Adrenal gland (tissue), 12 donors: Measurements from ENCODE around the gene CDH5. TPM values are rescaled to one million over a fixed set of nuclear protein-coding genes. Genes with fewer than 3 reads are reported as not detected.
"Not testable (repeated sequence)": the region's sequence is repeated elsewhere in the genome, so short reads cannot be mapped to it uniquely, and the experiment has no call there.

Source experiments
- DNase-seq, 7 donors: peaks; one replicate each; pipeline ENCODE4 v3.0.0-alpha.2; 2019 to 2020
- H3K27ac ChIP-seq, 5 donors: fragments of 200-600 bp; sonication (generic) in 4 of 5; 1 replicate in 3 of 5; 2 replicates in 2 of 5; pipeline versions ENCODE4 v1.5.1 to v1.8.0; 2016 to 2020; ENCODE audit warnings: mild to moderate bottlenecking in 1 of 5
- H3K27me3 ChIP-seq: fragments of 200-600 bp; 2 replicates; pipeline ENCODE4 v1.8.0; 2021
- H3K36me3 ChIP-seq, 2 donors: fragments of 200-600 bp; replicated peaks in 1 of 2; 1 replicate in 1 of 2; 2 replicates in 1 of 2; pipeline versions ENCODE4 v1.5.1 to v1.8.0; 2018 to 2022
- H3K4me1 ChIP-seq, 2 donors: fragments of 200-600 bp; replicated peaks in 1 of 2; 1 replicate in 1 of 2; 2 replicates in 1 of 2; pipeline versions ENCODE4 v1.5.1 to v1.8.0; 2018 to 2021
- H3K4me3 ChIP-seq, 4 donors: fragments of 200-600 bp; sonication (generic) in 3 of 4; one replicate each; pipeline ENCODE4 v1.5.1; 2016 to 2018
- H3K9me3 ChIP-seq, 3 donors: fragments of 200-600 bp; sonication (generic) in 1 of 3; replicated peaks in 1 of 3; 1 replicate in 2 of 3; 2 replicates in 1 of 3; pipeline versions ENCODE4 v1.5.1 to v1.8.0; 2016 to 2021
- CTCF ChIP-seq, 6 experiments: fragments of 450-650 bp in 4 of 6; fragments of 200-600 bp in 2 of 6; sonication (generic) in 1 of 6; IDR thresholded peaks; 1 replicate in 5 of 6; 2 replicates in 1 of 6; pipeline versions ENCODE4 v1.5.1 to v1.8.0; 2016 to 2021; ENCODE audit warnings: antibody characterized with exemption in 6 of 6, mild to moderate bottlenecking in 2 of 6, moderate library complexity in 1 of 6
- POLR2A ChIP-seq, 2 donors: fragments of 450-650 bp; IDR thresholded peaks; one replicate each; pipeline ENCODE4 v1.6.1; 2017; ENCODE audit warnings: antibody characterized with exemption in 2 of 2, mild to moderate bottlenecking in 2 of 2, moderate library complexity in 1 of 2
- WGBS, 4 donors: extraction: QIAGEN DNeasy Blood & Tissue Kit in 2 of 4; methylation state at CpG; one replicate each; pipeline versions ENCODE4 v1.1.5 to v1.1.7; 2013 to 2017; 5-methylcytosine and 5-hydroxymethylcytosine counted together
- intact Hi-C, 2 donors: fragments of 100-400 bp; cut with DNase I; formaldehyde crosslinking; loops; one replicate each; pipeline versions ENCODE4 v1.14.1 to v1.15.0; 2022 to 2023
- polyA plus RNA-seq, 3 donors: library from polyadenylated mRNA; stranded (reverse); fragments of 200-250 nt in 2 of 3; fragments of 350-450 nt in 1 of 3; fragmentation: Illumina TruSeq in 1 of 3; extraction: RNeasy Lipid Tissue Mini Kit (QIAGEN cat#74804) in 1 of 3; gene quantifications; one replicate each; pipeline ENCODE4 v1.2.3, GENCODE V29; 2013 to 2014
- total RNA-seq, 9 donors: library from RNA; depleted of rRNA in 4 of 9; stranded (reverse); fragments of >200 nt in 4 of 9; fragments of 120-200 nt in 1 of 9; fragmentation: NEBNext Ultra II Directional in 1 of 9; extraction: Animal tissue kit (Norgen Biotek cat#: 25700) in 1 of 9; gene quantifications; one replicate each; pipeline versions ENCODE4 v1.1.0 to v1.2.4, GENCODE V29; 2013 to 2023
- donor health status: healthy with polysubstance abuse.
- donor health status: Bipolar disorder and iron deficiency.
- donor health status: DM: yes; HTN: yes; CAD: no.
- donor health status: DM: no; HTN: no; CAD: no.
- donor health status: DM: no; HTN: no; CAD: no.
- donor health status: DM: yes; HTN: yes; CAD: no.

The CDH5 gene
- total and polyA plus RNA-seq, 12 donors, result 13.8 to 50.9 (median 28.4) TPM

- Histone ChIP-seq H3K4me3 (no peak overlapping the region), H3K27me3 (no peaks in the 10 kb centered on the region), H3K27ac (no peak overlapping the region), H3K36me3 (no peaks in the 10 kb centered on the region), H3K9me3 (no peaks in the 10 kb centered on the region), H3K4me1 (no peaks in the 10 kb centered on the region)
- WGBS, 4 donors, result 77 to 100% (median 91%) methylated on average over 1 of the region's 1 CpG
- DNase-seq, result no peak
- TF ChIP-seq POLR2A (IDR thresholded peaks at IDR 0.05) (no peak), CTCF (IDR thresholded peaks at IDR 0.05) (no peak)
- intact Hi-C loops, result no loop called here
Observed at GRCh38 chr16:66446737-66447136, 80.2 kb downstream of the CDH5 start.

- Histone ChIP-seq H3K4me3 (no peak overlapping the region), H3K27me3 (no peaks in the 10 kb centered on the region), H3K9me3 (no peaks in the 10 kb centered on the region), H3K36me3 (no peaks in the 10 kb centered on the region), H3K4me1 (no peaks in the 10 kb centered on the region), H3K27ac (no peak overlapping the region)
- TF ChIP-seq CTCF (IDR thresholded peaks at IDR 0.05), result no peak
- no peak for TF ChIP-seq POLR2A (IDR thresholded peaks at IDR 0.05)
- no peak for DNase-seq
- intact Hi-C loops, result no loop called here
Observed at GRCh38 chr16:66447491-66447890, 81.0 kb downstream of the CDH5 start.

- Histone ChIP-seq H3K27me3 (no peaks in the 10 kb centered on the region), H3K36me3 (no peaks in the 10 kb centered on the region), H3K4me1 (no peaks in the 10 kb centered on the region), H3K27ac (no peak overlapping the region), H3K4me3 (no peak overlapping the region), H3K9me3 (no peaks in the 10 kb centered on the region)
- WGBS, 4 donors, result 73 to 87% (median 82%) methylated on average over 3 of the region's 3 CpGs
- DNase-seq, result no peak
- intact Hi-C loops, result no loop called here
- no peak for TF ChIP-seq CTCF (IDR thresholded peaks at IDR 0.05)
- no peak for TF ChIP-seq POLR2A (IDR thresholded peaks at IDR 0.05)
Observed at GRCh38 chr16:66451548-66451947, 85.1 kb downstream of the CDH5 start.

- H3K4me1 ChIP-seq, H3K4me3 ChIP-seq, H3K36me3 ChIP-seq, H3K9me3 ChIP-seq, DNase-seq, H3K27me3 ChIP-seq, intact Hi-C loops, H3K27ac ChIP-seq: not testable (repeated sequence)
- WGBS, 4 donors, result 92 to 100% (median 95%) methylated on average over 1 of the region's 1 CpG
Observed at GRCh38 chr16:66453230-66453629, 86.7 kb downstream of the CDH5 start.

Other genes starting within 250 kb of the CDH5 start
- gene BEAN1, start 60.6 kb downstream of the CDH5 start, total RNA-seq, result under 1 TPM in 7 of 9 donors, not detected in 2; 0.11 to 0.54 (median 0.17) TPM
- under 1 TPM; 0.16 to 0.29 (median 0.20) TPM for gene BEAN1, start 60.6 kb downstream of the CDH5 start, polyA plus RNA-seq
- 10 to 100 TPM; 43.0 to 78.9 (median 66.6) TPM for gene TK2, start 183.4 kb downstream of the CDH5 start, total RNA-seq
- 10 to 100 TPM; 24.9 to 45.3 (median 29.8) TPM for gene TK2, start 183.4 kb downstream of the CDH5 start, polyA plus RNA-seq
- gene CKLF, start 185.9 kb downstream of the CDH5 start, total RNA-seq, result 10 to 100 TPM; 19.6 to 67.9 (median 44.3) TPM
- 10 to 100 TPM; 23.6 to 32.8 (median 26.2) TPM for gene CKLF, start 185.9 kb downstream of the CDH5 start, polyA plus RNA-seq
- gene CMTM1, start 199.7 kb downstream of the CDH5 start, total RNA-seq, result 1 to 10 TPM in 7 of 9 donors, under 1 TPM in 2; 0.36 to 9.1 (median 3.1) TPM
- gene CMTM1, start 199.7 kb downstream of the CDH5 start, polyA plus RNA-seq, result 1 to 10 TPM in 1 of 3 donors, under 1 TPM in 1, not detected in 1; 0.34 to 1.4 TPM
- gene CMTM2, start 212.8 kb downstream of the CDH5 start, total RNA-seq, result under 1 TPM in 1 of 9 donors, not detected in 8; 0.55 TPM
- gene CMTM2, start 212.8 kb downstream of the CDH5 start, polyA plus RNA-seq, result under 1 TPM in 2 of 3 donors, not detected in 1; 0.17 to 0.80 TPM
- gene CMTM3, start 238.0 kb downstream of the CDH5 start, total RNA-seq, result 10 to 100 TPM; 12.2 to 31.8 (median 24.0) TPM
- gene CMTM3, start 238.0 kb downstream of the CDH5 start, polyA plus RNA-seq, result 10 to 100 TPM in 2 of 3 donors, 1 to 10 TPM in 1; 6.4 to 30.0 (median 25.2) TPM